ENCODE results near the gene GPRC5C.

- no peak for TF ChIP-seq YY1 (IDR thresholded peaks at IDR 0.05)
- no peak for TF ChIP-seq JUND (IDR thresholded peaks at IDR 0.05)
- no peak for TF ChIP-seq FOXA1 (IDR thresholded peaks at IDR 0.05)
- no peak for TF ChIP-seq REST (IDR thresholded peaks at IDR 0.05)
- TF ChIP-seq CTCF (IDR thresholded peaks at IDR 0.05; ENCODE audit: low read depth, low read length, missing input control) = no peak
- TF ChIP-seq RAD21 (IDR thresholded peaks at IDR 0.05) = no peak
- no peak for TF ChIP-seq TAF1 (conservative IDR thresholded peaks at IDR 0.05)
- TF ChIP-seq EGR1 (IDR thresholded peaks at IDR 0.05; ENCODE audit: low read depth in 2 of 2) = no peak
- no peak for TF ChIP-seq GABPA (IDR thresholded peaks at IDR 0.05 in 1 of 2, conservative IDR thresholded peaks at IDR 0.05 in 1 of 2)
- no peak for TF ChIP-seq RXRA (IDR thresholded peaks at IDR 0.05)
- no peak for TF ChIP-seq SP1 (IDR thresholded peaks at IDR 0.05)
- TF ChIP-seq ZBTB33 (IDR thresholded peaks at IDR 0.05) = no peak
- no peak for TF ChIP-seq MAX (IDR thresholded peaks at IDR 0.05)
- TF ChIP-seq ATF3 (IDR thresholded peaks at IDR 0.05) = no peak
These were observed 16.9 kb downstream of the GPRC5C start for GRCh38 chr17:74448756-74449155.

All from liver (tissue), 3 donors.